ENCODE results near the gene RECQL5. TPM values are rescaled to one million over a fixed set of nuclear protein-coding genes. Genes with fewer than 3 reads are reported as not detected.

RECQL5 gene
- total and polyA plus RNA-seq, 2 experiments from 2014 or later: 23.1 to 44.4 TPM

GRCh38 chr17:75691801-75692626 lies 25.1 kb upstream of the RECQL5 start:
- Histone ChIP-seq H4K20me1 (ENCODE audit: insufficient read depth, poor library complexity, severe bottlenecking) (no peaks in the 10 kb centered on the region), H3K9me2 (replicated peaks; ENCODE audit: insufficient read depth) (no peaks in the 10 kb centered on the region), H3K4me2 (no peak overlapping the region), H3K36me3 (replicated peaks; ENCODE audit: insufficient read depth, low read depth) (no peaks in the 10 kb centered on the region), H3K4me3 (no peak overlapping the region), H3K27me3 (no peaks in the 10 kb centered on the region), H3K79me2 (peaks cover 49% of the 10 kb centered on the region), H3K27ac (no peak overlapping the region), H3K4me1 (ENCODE audit: insufficient read depth) (no peaks in the 10 kb centered on the region), H2AFZ (no peak overlapping the region), H3K9me3 (ENCODE audit: low read depth) (no peaks in the 10 kb centered on the region)
- DNase-seq (ENCODE audit: low spot score): no peak
- no peak for TF ChIP-seq EZH2 (IDR thresholded peaks at IDR 0.05; ENCODE audit: borderline replicate concordance)
- no peak for TF ChIP-seq EZH2phosphoT487 (IDR thresholded peaks at IDR 0.05; ENCODE audit: low read depth, severe bottlenecking, unreplicated experiment)
- no peak for TF ChIP-seq CTCF (IDR thresholded peaks at IDR 0.05; ENCODE audit: poor library complexity)
- 90% methylated on average over 14 of the region's 14 CpGs for WGBS (ENCODE audit: low lambda C conversion rate, missing lambda C conversion rate)

- Histone ChIP-seq H3K27ac (no peak overlapping the region), H3K4me1 (ENCODE audit: insufficient read depth) (no peaks in the 10 kb centered on the region), H4K20me1 (ENCODE audit: insufficient read depth, poor library complexity, severe bottlenecking) (no peaks in the 10 kb centered on the region), H3K79me2 (peaks cover 55% of the 10 kb centered on the region), H3K9me3 (ENCODE audit: low read depth) (no peaks in the 10 kb centered on the region), H3K4me2 (no peak overlapping the region), H3K9me2 (replicated peaks; ENCODE audit: insufficient read depth) (no peaks in the 10 kb centered on the region), H3K36me3 (replicated peaks; ENCODE audit: insufficient read depth, low read depth) (no peaks in the 10 kb centered on the region), H3K27me3 (no peaks in the 10 kb centered on the region), H2AFZ (no peak overlapping the region), H3K4me3 (no peak overlapping the region)
- 93% methylated on average over 5 of the region's 5 CpGs for WGBS (ENCODE audit: low lambda C conversion rate, missing lambda C conversion rate)
- no peak for DNase-seq (ENCODE audit: low spot score)
- TF ChIP-seq CTCF (IDR thresholded peaks at IDR 0.05; ENCODE audit: poor library complexity) (no peak), EZH2 (IDR thresholded peaks at IDR 0.05; ENCODE audit: borderline replicate concordance) (no peak), EZH2phosphoT487 (IDR thresholded peaks at IDR 0.05; ENCODE audit: low read depth, severe bottlenecking, unreplicated experiment) (no peak)
Observed at GRCh38 chr17:75691371-75691791, 24.4 kb upstream of the RECQL5 start.

- TF ChIP-seq EZH2 (IDR thresholded peaks at IDR 0.05; ENCODE audit: borderline replicate concordance) (no peak), EZH2phosphoT487 (IDR thresholded peaks at IDR 0.05; ENCODE audit: low read depth, severe bottlenecking, unreplicated experiment) (no peak), CTCF (IDR thresholded peaks at IDR 0.05; ENCODE audit: poor library complexity) (no peak)
- peaks cover 9% of the 10 kb centered on the region for H3K4me1 ChIP-seq (ENCODE audit: insufficient read depth)
- peaks cover 71% of the 10 kb centered on the region for H3K79me2 ChIP-seq
- no peaks in the 10 kb centered on the region for H3K9me2 ChIP-seq (replicated peaks; ENCODE audit: insufficient read depth)
- no peak overlapping the region for H2AFZ ChIP-seq
- 85% methylated on average over 6 of the region's 6 CpGs for WGBS (ENCODE audit: low lambda C conversion rate, missing lambda C conversion rate)
- no peaks in the 10 kb centered on the region for H3K9me3 ChIP-seq (ENCODE audit: low read depth)
- no peak overlapping the region for H3K4me3 ChIP-seq
- peak overlapping the region; percentile 37 for H3K27ac ChIP-seq
- H3K36me3 ChIP-seq (replicated peaks; ENCODE audit: insufficient read depth, low read depth): no peaks in the 10 kb centered on the region
- no peaks in the 10 kb centered on the region for H3K27me3 ChIP-seq
- DNase-seq (ENCODE audit: low spot score): no peak
- no peak overlapping the region for H3K4me2 ChIP-seq
- no peaks in the 10 kb centered on the region for H4K20me1 ChIP-seq (ENCODE audit: insufficient read depth, poor library complexity, severe bottlenecking)
Observed at GRCh38 chr17:75689441-75689873, 22.5 kb upstream of the RECQL5 start.
